Measurements from ENCODE around the gene GLRB. TPM values are rescaled to one million over a fixed set of nuclear protein-coding genes. Genes with fewer than 3 reads are reported as not detected.
"Not testable (repeated sequence)": the region's sequence is repeated elsewhere in the genome, so short reads cannot be mapped to it uniquely, and the experiment has no call there.

GLRB gene
- 1.5 TPM for polyA plus RNA-seq (2013, experiment 1 of 2)
- 0.76 TPM for polyA plus RNA-seq (2013, experiment 2 of 2)

DNA sequence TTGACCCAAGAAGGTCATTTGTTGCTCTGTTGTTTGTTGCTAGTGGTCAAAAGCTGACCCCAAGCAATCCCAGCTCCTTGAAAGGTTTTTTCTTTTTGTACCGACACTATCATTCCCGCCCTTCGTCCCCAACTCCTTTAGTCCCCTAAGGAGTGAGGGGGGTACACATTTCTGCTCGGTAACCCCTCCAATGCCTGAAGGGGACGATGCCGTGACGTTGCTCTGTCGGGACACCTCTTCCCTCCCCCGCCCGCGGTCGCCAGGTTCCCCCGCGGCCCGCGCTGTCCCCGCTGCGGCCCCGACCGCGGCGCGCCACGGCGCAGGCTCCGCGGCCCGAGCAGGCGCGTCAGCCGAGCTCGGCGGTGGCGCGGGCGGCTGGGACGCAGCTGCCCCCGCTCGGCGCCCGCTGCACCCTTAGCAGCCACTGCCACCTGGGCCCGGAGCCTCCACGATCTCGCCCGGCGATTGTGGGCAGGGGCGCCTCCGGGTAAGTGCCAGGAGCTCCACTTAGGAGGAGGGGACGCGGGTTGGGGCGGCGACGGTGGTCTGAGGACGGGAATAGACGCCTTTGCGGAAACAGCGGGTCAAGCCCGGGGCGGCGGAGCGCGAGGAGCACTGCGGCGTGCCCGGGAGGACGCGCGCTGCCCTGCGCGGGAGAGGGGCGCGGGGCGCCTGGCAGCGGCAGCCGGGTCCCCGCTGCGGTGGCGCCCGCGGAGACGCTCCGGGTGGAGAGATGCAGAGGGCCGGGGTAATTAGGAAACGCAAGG, at the start of gene GLRB:
GLRB (plus strand) TSS at position 340 of the 767 bp plus-strand sequence. CDS start 1,875 bp downstream, outside the sequence.
- Histone ChIP-seq H3K27ac (ENCODE audit: low read depth, low read length, severe bottlenecking) (no peak within 1 kb of the TSS), H3K9me3 (ENCODE audit: control insufficient read depth, low read length) (no peaks in the 10 kb centered on the region), H3K4me3 (ENCODE audit: extremely low read depth, insufficient read depth, low read length, poor library complexity, severe bottlenecking) (peak within 1 kb of the TSS; percentile 46), H3K4me1 (ENCODE audit: control insufficient read depth, insufficient read depth, low read length, poor library complexity, severe bottlenecking) (no peaks in the 10 kb centered on the region), H3K36me3 (ENCODE audit: control insufficient read depth, insufficient read depth, low read length) (no peaks in the 10 kb centered on the region)
- 0 to 1% methylated on average over 27 to 40 of the region's 84 CpGs for WGBS, 2 experiments (ENCODE audit: insufficient coverage in 2 of 2)

DNA sequence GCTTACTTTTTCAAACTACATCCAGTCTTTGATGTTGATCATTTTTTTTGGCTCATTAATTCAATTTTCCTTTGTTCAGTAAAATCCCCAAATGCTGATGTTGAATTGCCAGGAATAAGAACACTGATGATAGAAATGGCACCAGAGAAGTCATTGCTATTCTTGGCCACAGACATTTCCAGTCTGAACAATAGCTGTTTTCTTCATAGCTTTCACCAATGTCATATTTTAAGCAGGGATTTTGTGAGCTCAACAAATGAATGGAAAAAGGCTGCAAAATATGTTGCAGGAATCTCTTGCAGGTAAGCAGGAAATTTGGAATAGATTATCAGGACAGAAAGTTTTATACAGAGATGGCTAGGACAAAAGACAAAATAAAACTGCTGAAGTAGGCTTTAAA, 40.5 kb upstream of the GLRB start:
- Histone ChIP-seq H3K36me3 (ENCODE audit: control insufficient read depth, insufficient read depth, low read length) (no peaks in the 10 kb centered on the region), H3K4me3 (ENCODE audit: extremely low read depth, insufficient read depth, low read length, poor library complexity, severe bottlenecking) (no peak overlapping the region), H3K9me3 (ENCODE audit: control insufficient read depth, low read length) (no peaks in the 10 kb centered on the region), H3K4me1 (ENCODE audit: control insufficient read depth, insufficient read depth, low read length, poor library complexity, severe bottlenecking) (no peaks in the 10 kb centered on the region), H3K27ac (ENCODE audit: low read depth, low read length, severe bottlenecking) (no peak overlapping the region)

DNA sequence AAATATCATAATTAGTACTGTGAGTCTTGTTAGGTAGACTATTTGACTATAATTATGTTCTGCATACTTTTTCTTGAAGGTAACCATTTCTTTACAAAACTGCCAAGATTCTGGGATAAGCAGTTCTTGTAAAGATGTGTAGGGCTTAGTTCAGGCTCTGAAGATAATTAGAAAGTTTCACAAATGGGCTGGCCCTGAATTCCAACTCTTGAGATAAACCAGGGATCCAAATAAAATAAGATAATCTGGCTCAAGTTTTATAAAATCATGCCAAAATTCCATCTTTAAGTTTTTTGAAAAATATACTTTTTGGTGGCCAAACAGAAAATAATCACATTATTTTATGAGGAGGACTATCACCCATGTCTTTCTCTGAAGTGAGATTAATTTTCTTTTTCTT, 35.5 kb upstream of the GLRB start:
- Histone ChIP-seq H3K4me1 (ENCODE audit: control insufficient read depth, insufficient read depth, low read length, poor library complexity, severe bottlenecking) (no peaks in the 10 kb centered on the region), H3K9me3 (ENCODE audit: control insufficient read depth, low read length) (no peaks in the 10 kb centered on the region), H3K27ac (ENCODE audit: low read depth, low read length, severe bottlenecking) (no peak overlapping the region), H3K36me3 (ENCODE audit: control insufficient read depth, insufficient read depth, low read length) (no peaks in the 10 kb centered on the region), H3K4me3 (ENCODE audit: extremely low read depth, insufficient read depth, low read length, poor library complexity, severe bottlenecking) (no peak overlapping the region)

DNA sequence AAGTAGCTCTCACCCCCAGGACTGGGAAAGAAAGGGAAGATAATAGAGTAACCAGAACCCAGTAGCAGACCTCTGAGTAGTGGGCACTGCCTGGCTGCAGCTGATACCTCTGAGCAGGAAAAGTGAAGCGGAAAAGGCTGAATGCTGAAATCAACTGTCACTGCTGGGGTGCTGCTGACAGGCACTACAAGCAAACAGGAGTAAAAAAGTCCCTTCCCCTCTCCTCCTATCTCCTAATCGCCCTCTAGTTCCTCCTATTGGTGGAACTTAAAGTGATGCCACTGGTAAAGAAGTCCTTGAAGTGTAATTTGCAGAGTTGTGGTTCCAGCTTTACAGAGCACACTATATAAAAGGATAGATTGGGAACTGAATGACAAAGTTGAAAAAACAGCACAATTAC, 32.8 kb upstream of the GLRB start:
- H3K9me3 ChIP-seq (ENCODE audit: control insufficient read depth, low read length), result no peaks in the 10 kb centered on the region
- H3K27ac ChIP-seq (ENCODE audit: low read depth, low read length, severe bottlenecking), result no peak overlapping the region
- 0% methylated on average over 1 of the region's 2 CpGs; no CpG with 5 or more reads in 1 of the 2 experiments for WGBS, 2 experiments (ENCODE audit: insufficient coverage in 2 of 2)
- no peaks in the 10 kb centered on the region for H3K36me3 ChIP-seq (ENCODE audit: control insufficient read depth, insufficient read depth, low read length)
- no peak overlapping the region for H3K4me3 ChIP-seq (ENCODE audit: extremely low read depth, insufficient read depth, low read length, poor library complexity, severe bottlenecking)
- no peaks in the 10 kb centered on the region for H3K4me1 ChIP-seq (ENCODE audit: control insufficient read depth, insufficient read depth, low read length, poor library complexity, severe bottlenecking)

DNA sequence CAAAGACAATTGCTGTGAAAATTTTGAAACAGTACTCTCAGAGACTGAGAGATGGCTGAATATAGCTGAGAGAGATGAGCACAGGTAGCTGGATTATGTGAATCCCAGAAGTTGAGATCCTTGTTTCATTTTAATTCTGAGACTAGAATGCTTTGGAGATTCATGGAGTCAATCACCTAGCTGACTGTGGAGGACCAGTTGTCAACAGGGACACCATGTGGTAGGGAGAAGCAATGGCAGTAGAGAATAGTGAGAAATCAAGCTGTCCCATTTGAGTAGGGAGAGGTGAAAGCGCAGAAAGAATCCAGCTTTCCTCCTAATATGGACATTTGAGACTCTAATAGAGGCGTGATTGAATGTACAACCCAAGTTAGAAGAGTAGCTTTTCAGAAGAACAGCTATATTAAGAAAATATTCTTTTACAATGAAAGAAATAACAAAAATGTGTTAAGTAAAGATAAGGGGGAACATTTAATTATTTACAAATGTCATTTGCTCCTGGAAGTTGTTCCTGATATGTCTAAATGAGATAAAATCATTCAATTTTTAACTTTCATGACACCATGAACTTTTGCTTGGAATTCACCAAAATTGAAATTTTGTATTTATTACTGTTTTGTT, 30.3 kb upstream of the GLRB start:
- no peak overlapping the region for H3K27ac ChIP-seq (ENCODE audit: low read depth, low read length, severe bottlenecking)
- no peaks in the 10 kb centered on the region for H3K36me3 ChIP-seq (ENCODE audit: control insufficient read depth, insufficient read depth, low read length)
- H3K4me3 ChIP-seq (ENCODE audit: extremely low read depth, insufficient read depth, low read length, poor library complexity, severe bottlenecking), result no peak overlapping the region
- H3K9me3 ChIP-seq (ENCODE audit: control insufficient read depth, low read length), result no peaks in the 10 kb centered on the region
- WGBS, 2 experiments (ENCODE audit: insufficient coverage in 2 of 2), result no CpG with 5 or more reads among the region's 2 CpGs
- H3K4me1 ChIP-seq (ENCODE audit: control insufficient read depth, insufficient read depth, low read length, poor library complexity, severe bottlenecking), result no peaks in the 10 kb centered on the region

DNA sequence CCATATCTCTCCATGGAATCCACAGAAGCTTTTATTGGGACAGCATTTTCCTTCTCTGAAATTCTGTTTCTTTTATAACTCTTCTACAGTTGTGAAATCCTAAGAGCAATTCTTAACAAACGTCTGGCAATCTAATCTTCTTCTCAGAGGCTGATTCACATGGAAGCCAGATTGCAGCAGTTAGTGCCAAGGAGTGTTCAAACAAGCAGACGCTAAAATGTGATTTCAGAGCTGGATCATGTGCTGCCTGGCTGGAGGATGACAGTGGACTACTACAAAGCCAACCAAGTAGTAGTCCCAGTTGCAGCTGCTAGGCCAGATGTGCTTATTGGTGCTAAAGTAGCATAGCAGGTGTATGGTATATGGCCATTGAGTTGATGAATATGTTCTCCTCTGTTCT, 27.7 kb upstream of the GLRB start:
- Histone ChIP-seq H3K4me1 (ENCODE audit: control insufficient read depth, insufficient read depth, low read length, poor library complexity, severe bottlenecking) (no peaks in the 10 kb centered on the region), H3K4me3 (ENCODE audit: extremely low read depth, insufficient read depth, low read length, poor library complexity, severe bottlenecking) (no peak overlapping the region), H3K27ac (ENCODE audit: low read depth, low read length, severe bottlenecking) (no peak overlapping the region), H3K36me3 (ENCODE audit: control insufficient read depth, insufficient read depth, low read length) (no peaks in the 10 kb centered on the region), H3K9me3 (ENCODE audit: control insufficient read depth, low read length) (no peaks in the 10 kb centered on the region)
- 78 to 100% methylated on average over 2 of the region's 2 CpGs for WGBS, 2 experiments (ENCODE audit: insufficient coverage in 2 of 2)

DNA sequence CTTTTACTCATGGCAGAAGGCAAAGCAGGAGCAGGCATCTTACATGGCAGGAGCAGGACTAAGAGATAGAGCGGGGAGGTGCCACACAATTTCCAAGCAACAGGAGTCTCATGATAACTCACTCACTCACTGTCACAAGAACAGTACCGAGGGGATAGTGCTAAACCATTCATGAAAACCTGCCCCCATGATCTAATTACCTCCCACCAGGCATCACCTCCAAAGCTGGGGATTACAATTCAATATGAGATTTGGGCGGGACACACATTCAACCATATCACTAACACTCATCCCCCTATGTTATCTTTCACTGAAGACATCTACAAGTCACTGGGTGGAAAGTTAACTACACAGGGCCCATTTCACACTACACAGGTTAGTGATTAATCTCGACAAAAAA, 25.4 kb upstream of the GLRB start:
- no peak overlapping the region for H3K27ac ChIP-seq (ENCODE audit: low read depth, low read length, severe bottlenecking)
- no peak overlapping the region for H3K4me3 ChIP-seq (ENCODE audit: extremely low read depth, insufficient read depth, low read length, poor library complexity, severe bottlenecking)
- no peaks in the 10 kb centered on the region for H3K36me3 ChIP-seq (ENCODE audit: control insufficient read depth, insufficient read depth, low read length)
- H3K9me3 ChIP-seq (ENCODE audit: control insufficient read depth, low read length), result no peaks in the 10 kb centered on the region
- no peaks in the 10 kb centered on the region for H3K4me1 ChIP-seq (ENCODE audit: control insufficient read depth, insufficient read depth, low read length, poor library complexity, severe bottlenecking)
- 80% methylated on average over 2 to 3 of the region's 4 CpGs for WGBS, 2 experiments (ENCODE audit: insufficient coverage in 2 of 2)

DNA sequence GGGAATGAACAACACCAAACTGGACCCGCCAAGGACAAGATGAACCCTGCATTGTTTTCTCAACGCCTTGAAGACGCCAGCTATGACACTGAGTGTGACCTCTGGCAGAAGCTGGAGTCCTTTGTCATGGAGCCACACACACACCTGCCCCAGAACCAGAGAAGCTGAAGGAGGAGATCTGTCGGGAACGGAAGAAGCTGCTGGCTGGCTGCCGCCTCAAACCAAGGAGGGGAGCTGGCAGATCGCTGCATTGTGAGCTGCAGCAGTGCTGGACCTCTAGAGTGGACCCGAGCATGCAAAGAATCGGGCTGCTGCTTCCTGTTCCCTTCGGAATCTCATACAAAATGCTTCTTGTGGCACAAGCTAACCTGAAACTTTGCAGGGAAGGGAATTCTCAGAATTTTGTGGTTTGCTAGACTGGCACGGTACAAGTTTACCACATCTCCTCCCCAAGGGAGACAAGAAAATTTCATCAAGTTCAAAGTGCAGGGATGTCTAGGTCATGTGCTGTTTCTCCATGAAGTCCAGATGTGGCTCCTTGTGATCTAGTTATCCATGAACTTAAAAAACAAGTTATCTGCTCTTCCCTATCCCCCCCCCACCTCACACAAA, 23.4 kb upstream of the GLRB start:
- Histone ChIP-seq H3K36me3 (ENCODE audit: control insufficient read depth, insufficient read depth, low read length) (no peaks in the 10 kb centered on the region), H3K27ac (ENCODE audit: low read depth, low read length, severe bottlenecking) (no peak overlapping the region), H3K4me1 (ENCODE audit: control insufficient read depth, insufficient read depth, low read length, poor library complexity, severe bottlenecking) (no peaks in the 10 kb centered on the region), H3K4me3 (ENCODE audit: extremely low read depth, insufficient read depth, low read length, poor library complexity, severe bottlenecking) (no peak overlapping the region), H3K9me3 (ENCODE audit: control insufficient read depth, low read length) (no peaks in the 10 kb centered on the region)
- WGBS, 2 experiments (ENCODE audit: insufficient coverage in 2 of 2), result 85 to 89% methylated on average over 7 to 9 of the region's 11 CpGs

DNA sequence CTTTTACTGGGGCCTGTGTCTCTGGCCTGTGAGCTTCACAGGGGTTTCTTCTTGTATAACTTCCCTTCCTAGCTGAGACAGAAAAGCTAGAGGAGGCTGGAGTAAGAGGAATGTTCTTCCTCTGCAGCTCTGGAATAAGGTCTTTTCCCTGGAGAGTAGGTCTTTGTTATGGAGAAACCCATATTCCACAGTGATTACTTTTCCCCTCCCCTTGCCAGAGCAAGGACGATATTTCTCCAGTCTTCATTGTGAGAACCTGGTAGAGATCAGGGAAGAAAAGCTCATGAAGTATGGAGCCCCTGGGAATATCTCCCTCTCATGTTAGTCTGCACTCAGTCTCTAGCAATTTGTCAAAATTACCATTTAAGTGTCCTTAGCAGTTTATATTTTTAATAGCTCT, 18.7 kb upstream of the GLRB start:
- Histone ChIP-seq H3K36me3 (ENCODE audit: control insufficient read depth, insufficient read depth, low read length) (no peaks in the 10 kb centered on the region), H3K4me1 (ENCODE audit: control insufficient read depth, insufficient read depth, low read length, poor library complexity, severe bottlenecking) (no peaks in the 10 kb centered on the region), H3K27ac (ENCODE audit: low read depth, low read length, severe bottlenecking) (no peak overlapping the region), H3K9me3 (ENCODE audit: control insufficient read depth, low read length) (no peaks in the 10 kb centered on the region), H3K4me3 (ENCODE audit: extremely low read depth, insufficient read depth, low read length, poor library complexity, severe bottlenecking) (no peak overlapping the region)
- WGBS, 2 experiments (ENCODE audit: insufficient coverage in 2 of 2), result 20% methylated on average over 1 of the region's 1 CpG; no CpG with 5 or more reads in 1 of the 2 experiments

DNA sequence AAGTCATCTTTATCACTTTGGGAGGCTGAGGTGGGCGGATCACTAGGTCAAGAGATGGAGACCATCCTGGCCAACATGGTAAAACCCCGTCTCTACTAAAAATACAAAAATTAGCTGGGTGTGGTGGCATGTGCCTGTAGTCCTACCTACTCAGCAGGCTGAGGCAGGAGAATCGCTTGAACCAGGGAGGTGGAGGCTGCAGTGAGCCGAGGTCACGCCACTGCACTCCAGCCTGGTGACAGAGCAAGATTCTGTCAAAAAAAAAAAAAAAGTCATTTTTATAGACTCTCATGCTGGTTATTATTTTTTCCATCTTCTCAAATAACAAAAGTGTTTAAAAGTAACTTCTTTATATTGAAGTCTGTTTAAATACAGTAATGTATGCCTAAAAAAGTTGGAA, 17.1 kb upstream of the GLRB start:
- H3K4me3 ChIP-seq (ENCODE audit: extremely low read depth, insufficient read depth, low read length, poor library complexity, severe bottlenecking); H3K4me1 ChIP-seq (ENCODE audit: control insufficient read depth, insufficient read depth, low read length, poor library complexity, severe bottlenecking); H3K36me3 ChIP-seq (ENCODE audit: control insufficient read depth, insufficient read depth, low read length); H3K9me3 ChIP-seq (ENCODE audit: control insufficient read depth, low read length); H3K27ac ChIP-seq (ENCODE audit: low read depth, low read length, severe bottlenecking): not testable (repeated sequence)
- WGBS, 2 experiments (ENCODE audit: insufficient coverage in 2 of 2), result 73% methylated on average over 2 of the region's 5 CpGs; no CpG with 5 or more reads in 1 of the 2 experiments

DNA sequence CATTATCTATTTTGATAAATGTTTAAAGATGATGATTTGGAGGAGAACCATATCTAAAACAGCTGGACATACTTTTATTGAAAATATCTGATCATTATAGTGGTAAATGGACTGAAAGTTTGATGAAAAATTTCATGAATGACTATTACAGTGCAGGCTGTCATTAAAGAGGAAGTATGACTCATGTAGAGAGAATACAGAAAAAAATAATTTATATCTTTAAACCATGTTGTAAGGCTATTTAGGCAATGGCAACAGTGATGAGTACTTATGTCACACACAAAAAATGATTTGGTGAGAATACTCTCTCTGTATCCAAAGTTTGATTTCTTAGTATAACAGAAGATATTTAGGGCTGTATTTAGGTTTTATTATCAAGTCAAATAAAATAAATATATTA, 3.9 kb upstream of the GLRB start:
- H3K4me3 ChIP-seq (ENCODE audit: extremely low read depth, insufficient read depth, low read length, poor library complexity, severe bottlenecking), result no peak overlapping the region
- no peaks in the 10 kb centered on the region for H3K4me1 ChIP-seq (ENCODE audit: control insufficient read depth, insufficient read depth, low read length, poor library complexity, severe bottlenecking)
- no peaks in the 10 kb centered on the region for H3K9me3 ChIP-seq (ENCODE audit: control insufficient read depth, low read length)
- H3K27ac ChIP-seq (ENCODE audit: low read depth, low read length, severe bottlenecking), result no peak overlapping the region
- H3K36me3 ChIP-seq (ENCODE audit: control insufficient read depth, insufficient read depth, low read length), result no peaks in the 10 kb centered on the region
